ENCODE results near the gene AIPL1.

DNA sequence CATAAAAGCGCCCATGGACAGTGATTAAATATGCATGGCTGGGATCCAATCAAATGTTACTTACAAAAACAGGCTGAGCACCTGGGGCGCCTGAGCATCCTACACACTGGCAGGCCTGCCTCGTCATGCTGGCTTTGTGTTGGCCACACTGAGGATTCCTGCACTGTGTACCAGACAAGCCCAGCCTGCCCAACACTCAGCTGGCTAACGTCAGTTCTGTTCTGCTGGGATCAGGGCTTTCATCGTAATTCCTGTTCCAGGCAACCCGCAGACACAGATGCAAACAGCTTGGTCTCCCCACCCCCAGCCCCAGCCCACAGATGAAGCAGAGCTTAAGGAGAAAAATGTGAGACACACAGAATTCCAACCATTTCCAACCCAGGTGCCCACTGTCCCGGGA, 40.0 kb upstream of the AIPL1 start:
- TF ChIP-seq, protein P1, sequence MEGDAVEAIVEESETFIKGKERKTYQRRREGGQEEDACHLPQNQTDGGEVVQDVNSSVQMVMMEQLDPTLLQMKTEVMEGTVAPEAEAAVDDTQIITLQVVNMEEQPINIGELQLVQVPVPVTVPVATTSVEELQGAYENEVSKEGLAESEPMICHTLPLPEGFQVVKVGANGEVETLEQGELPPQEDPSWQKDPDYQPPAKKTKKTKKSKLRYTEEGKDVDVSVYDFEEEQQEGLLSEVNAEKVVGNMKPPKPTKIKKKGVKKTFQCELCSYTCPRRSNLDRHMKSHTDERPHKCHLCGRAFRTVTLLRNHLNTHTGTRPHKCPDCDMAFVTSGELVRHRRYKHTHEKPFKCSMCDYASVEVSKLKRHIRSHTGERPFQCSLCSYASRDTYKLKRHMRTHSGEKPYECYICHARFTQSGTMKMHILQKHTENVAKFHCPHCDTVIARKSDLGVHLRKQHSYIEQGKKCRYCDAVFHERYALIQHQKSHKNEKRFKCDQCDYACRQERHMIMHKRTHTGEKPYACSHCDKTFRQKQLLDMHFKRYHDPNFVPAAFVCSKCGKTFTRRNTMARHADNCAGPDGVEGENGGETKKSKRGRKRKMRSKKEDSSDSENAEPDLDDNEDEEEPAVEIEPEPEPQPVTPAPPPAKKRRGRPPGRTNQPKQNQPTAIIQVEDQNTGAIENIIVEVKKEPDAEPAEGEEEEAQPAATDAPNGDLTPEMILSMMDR (IDR thresholded peaks at IDR 0.05), result no peak
- no peak for TF ChIP-seq POLR2A (IDR thresholded peaks at IDR 0.05)
